ENCODE results near the gene LCN15.

LCN15 gene

GRCh38 chr9:136728080-136728547 is 36.2 kb downstream of the LCN15 start:
- TF ChIP-seq CTCF (IDR thresholded peaks at IDR 0.05; ENCODE audit: poor library complexity, severe bottlenecking): peak; percentile 94
- no peaks in the 10 kb centered on the region for H3K9me3 ChIP-seq (ENCODE audit: severe bottlenecking)
- H3K4me3 ChIP-seq (ENCODE audit: severe bottlenecking): peak overlapping the region; percentile 63
- no peaks in the 10 kb centered on the region for H3K27me3 ChIP-seq (ENCODE audit: insufficient read depth, poor library complexity, severe bottlenecking)
- peak overlapping the region; percentile 68 for H3K27ac ChIP-seq (ENCODE audit: poor library complexity, severe bottlenecking)
- peak; percentile 15 for ATAC-seq (ENCODE audit: low read depth)
- DNase-seq (ENCODE audit: low spot score): no peak
- H3K4me1 ChIP-seq (ENCODE audit: insufficient read depth, poor library complexity, severe bottlenecking): peaks cover 8% of the 10 kb centered on the region
- peaks cover 39% of the 10 kb centered on the region for H3K36me3 ChIP-seq (ENCODE audit: low read depth)

GRCh38 chr9:136726631-136727191 is 37.6 kb downstream of the LCN15 start:
- Histone ChIP-seq H3K4me1 (ENCODE audit: insufficient read depth, poor library complexity, severe bottlenecking) (peaks cover 14% of the 10 kb centered on the region), H3K27ac (ENCODE audit: poor library complexity, severe bottlenecking) (peak overlapping the region; percentile 68), H3K36me3 (ENCODE audit: low read depth) (peaks cover 42% of the 10 kb centered on the region), H3K27me3 (ENCODE audit: insufficient read depth, poor library complexity, severe bottlenecking) (no peaks in the 10 kb centered on the region), H3K4me3 (ENCODE audit: severe bottlenecking) (peak overlapping the region; percentile 63), H3K9me3 (ENCODE audit: severe bottlenecking) (no peaks in the 10 kb centered on the region)
- DNase-seq (ENCODE audit: low spot score) (no peak), ATAC-seq (ENCODE audit: low read depth) (no peak)
- peak; percentile 43 for TF ChIP-seq CTCF (IDR thresholded peaks at IDR 0.05; ENCODE audit: poor library complexity, severe bottlenecking)

- Histone ChIP-seq H3K36me3 (ENCODE audit: low read depth) (peaks cover 45% of the 10 kb centered on the region), H3K4me1 (ENCODE audit: insufficient read depth, poor library complexity, severe bottlenecking) (peaks cover 19% of the 10 kb centered on the region), H3K27me3 (ENCODE audit: insufficient read depth, poor library complexity, severe bottlenecking) (no peaks in the 10 kb centered on the region), H3K4me3 (ENCODE audit: severe bottlenecking) (peak overlapping the region; percentile 0), H3K27ac (ENCODE audit: poor library complexity, severe bottlenecking) (peak overlapping the region; percentile 68), H3K9me3 (ENCODE audit: severe bottlenecking) (no peaks in the 10 kb centered on the region)
- no peak for TF ChIP-seq CTCF (IDR thresholded peaks at IDR 0.05; ENCODE audit: poor library complexity, severe bottlenecking)
- DNase-seq (ENCODE audit: low spot score) (no peak), ATAC-seq (ENCODE audit: low read depth) (no peak)
Observed at GRCh38 chr9:136726118-136726517, 38.2 kb downstream of the LCN15 start.

- ATAC-seq (ENCODE audit: low read depth): no peak
- Histone ChIP-seq H3K36me3 (ENCODE audit: low read depth) (peaks cover 45% of the 10 kb centered on the region), H3K4me1 (ENCODE audit: insufficient read depth, poor library complexity, severe bottlenecking) (peaks cover 24% of the 10 kb centered on the region), H3K27me3 (ENCODE audit: insufficient read depth, poor library complexity, severe bottlenecking) (no peaks in the 10 kb centered on the region), H3K27ac (ENCODE audit: poor library complexity, severe bottlenecking) (peak overlapping the region; percentile 68), H3K9me3 (ENCODE audit: severe bottlenecking) (no peaks in the 10 kb centered on the region), H3K4me3 (ENCODE audit: severe bottlenecking) (no peak overlapping the region)
- no peak for TF ChIP-seq CTCF (IDR thresholded peaks at IDR 0.05; ENCODE audit: poor library complexity, severe bottlenecking)
- no peak for DNase-seq (ENCODE audit: low spot score)
Observed at GRCh38 chr9:136725612-136726011, 38.7 kb downstream of the LCN15 start.

GRCh38 chr9:136724772-136725171 is 39.5 kb downstream of the LCN15 start:
- Histone ChIP-seq H3K36me3 (ENCODE audit: low read depth) (peaks cover 45% of the 10 kb centered on the region), H3K27me3 (ENCODE audit: insufficient read depth, poor library complexity, severe bottlenecking) (no peaks in the 10 kb centered on the region), H3K27ac (ENCODE audit: poor library complexity, severe bottlenecking) (peak overlapping the region; percentile 68), H3K4me1 (ENCODE audit: insufficient read depth, poor library complexity, severe bottlenecking) (peaks cover 24% of the 10 kb centered on the region), H3K9me3 (ENCODE audit: severe bottlenecking) (no peaks in the 10 kb centered on the region), H3K4me3 (ENCODE audit: severe bottlenecking) (no peak overlapping the region)
- no peak for TF ChIP-seq CTCF (IDR thresholded peaks at IDR 0.05; ENCODE audit: poor library complexity, severe bottlenecking)
- DNase-seq (ENCODE audit: low spot score) (no peak), ATAC-seq (ENCODE audit: low read depth) (no peak)
